H1 (cell line): ENCODE data around the gene MPP2.

Source experiments
- BACH1 ChIP-seq: IDR thresholded peaks from 2 replicates; pipeline ENCODE4 v1.6.1; 2012; ENCODE audit warnings: low read length, improper control_type of control experiment
- CBX8 ChIP-seq: fragments of 300-800, 300-1000 bp; sonication (generic); IDR thresholded peaks from 2 replicates; pipeline ENCODE4 v1.7.1; 2016; ENCODE audit warnings: low read depth, low read length, borderline replicate concordance
- CREB1 ChIP-seq: IDR thresholded peaks from 2 replicates; pipeline ENCODE4 v1.6.1; 2012; ENCODE audit warnings: inconsistent platforms
- EP300 ChIP-seq, 2 experiments: IDR thresholded peaks; 1 replicate in 1 of 2; 2 replicates in 1 of 2; pipeline ENCODE4 v1.6.1; 2011 to 2012; ENCODE audit warnings: low read depth in 2 of 2, low read length in 2 of 2, mild to moderate bottlenecking in 2 of 2, borderline replicate concordance in 1 of 2, inconsistent platforms in 1 of 2, moderate library complexity in 1 of 2
- EZH2 ChIP-seq: fragments of 200-600 bp; sonication (generic); IDR thresholded peaks from 2 replicates; pipeline ENCODE4 v1.7.1; 2012; ENCODE audit warnings: low read depth, mild to moderate bottlenecking, moderate library complexity, low read length, inconsistent platforms; ENCODE audit not compliant: severe bottlenecking
- NRF1 ChIP-seq: IDR thresholded peaks from 2 replicates; pipeline ENCODE4 v1.6.1; 2011; ENCODE audit warnings: mild to moderate bottlenecking, low read depth, low read length, improper control_type of control experiment
- POLR2AphosphoS5 ChIP-seq: IDR thresholded peaks from 2 replicates; pipeline ENCODE4 v1.6.1; 2011; ENCODE audit warnings: low read depth, low read length
- SP1 ChIP-seq: IDR thresholded peaks from 2 replicates; pipeline ENCODE4 v1.6.1; 2011; ENCODE audit warnings: low read depth, low read length
- SRF ChIP-seq: IDR thresholded peaks from 2 replicates; pipeline ENCODE4 v1.6.1; 2011; ENCODE audit warnings: mild to moderate bottlenecking, low read depth, low read length, moderate library complexity
- ZNF274 ChIP-seq: IDR thresholded peaks from 2 replicates; pipeline ENCODE4 v1.7.0; 2012; ENCODE audit warnings: low read length, borderline replicate concordance; ENCODE audit errors: extremely low read depth
- TF ChIP-seq, protein P1 (sequence below): IDR thresholded peaks from 2 replicates; pipeline ENCODE4 v1.6.1; 2011; ENCODE audit warnings: low read length, improper control_type of control experiment
- TF ChIP-seq, protein P2 (sequence below), 3 experiments: IDR thresholded peaks; 1 replicate in 2 of 3; 2 replicates in 1 of 3; pipeline versions ENCODE4 v1.5.1 to v1.6.1; 2011; ENCODE audit warnings: low read length in 3 of 3, mild to moderate bottlenecking in 3 of 3, inconsistent platforms in 2 of 3, low read depth in 1 of 3, moderate library complexity in 1 of 3; ENCODE audit not compliant: insufficient read depth in 1 of 3; ENCODE audit errors: control extremely low read depth in 1 of 3

GRCh38 chr17:43917348-43918025 is 10.2 kb upstream of the MPP2 start:
- TF ChIP-seq, protein P1, sequence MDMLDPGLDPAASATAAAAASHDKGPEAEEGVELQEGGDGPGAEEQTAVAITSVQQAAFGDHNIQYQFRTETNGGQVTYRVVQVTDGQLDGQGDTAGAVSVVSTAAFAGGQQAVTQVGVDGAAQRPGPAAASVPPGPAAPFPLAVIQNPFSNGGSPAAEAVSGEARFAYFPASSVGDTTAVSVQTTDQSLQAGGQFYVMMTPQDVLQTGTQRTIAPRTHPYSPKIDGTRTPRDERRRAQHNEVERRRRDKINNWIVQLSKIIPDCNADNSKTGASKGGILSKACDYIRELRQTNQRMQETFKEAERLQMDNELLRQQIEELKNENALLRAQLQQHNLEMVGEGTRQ = no peak
- TF ChIP-seq ZNF274 (no peak), POLR2AphosphoS5 (no peak), EP300 (IDR thresholded peaks at IDR 0.05; ENCODE audit: borderline replicate concordance in 1 of 2, low read depth in 2 of 2, low read length in 2 of 2) (no peak), CBX8 (no peak), BACH1 (no peak), SP1 (no peak), NRF1 (no peak), EZH2 (peak; percentile 36), SRF (no peak), CREB1 (no peak)
- TF ChIP-seq, protein P2, sequence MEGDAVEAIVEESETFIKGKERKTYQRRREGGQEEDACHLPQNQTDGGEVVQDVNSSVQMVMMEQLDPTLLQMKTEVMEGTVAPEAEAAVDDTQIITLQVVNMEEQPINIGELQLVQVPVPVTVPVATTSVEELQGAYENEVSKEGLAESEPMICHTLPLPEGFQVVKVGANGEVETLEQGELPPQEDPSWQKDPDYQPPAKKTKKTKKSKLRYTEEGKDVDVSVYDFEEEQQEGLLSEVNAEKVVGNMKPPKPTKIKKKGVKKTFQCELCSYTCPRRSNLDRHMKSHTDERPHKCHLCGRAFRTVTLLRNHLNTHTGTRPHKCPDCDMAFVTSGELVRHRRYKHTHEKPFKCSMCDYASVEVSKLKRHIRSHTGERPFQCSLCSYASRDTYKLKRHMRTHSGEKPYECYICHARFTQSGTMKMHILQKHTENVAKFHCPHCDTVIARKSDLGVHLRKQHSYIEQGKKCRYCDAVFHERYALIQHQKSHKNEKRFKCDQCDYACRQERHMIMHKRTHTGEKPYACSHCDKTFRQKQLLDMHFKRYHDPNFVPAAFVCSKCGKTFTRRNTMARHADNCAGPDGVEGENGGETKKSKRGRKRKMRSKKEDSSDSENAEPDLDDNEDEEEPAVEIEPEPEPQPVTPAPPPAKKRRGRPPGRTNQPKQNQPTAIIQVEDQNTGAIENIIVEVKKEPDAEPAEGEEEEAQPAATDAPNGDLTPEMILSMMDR (IDR thresholded peaks at IDR 0.05; ENCODE audit: control extremely low read depth in 1 of 3, insufficient read depth in 1 of 3, low read depth in 1 of 3, low read length in 3 of 3) = peak; percentile 74 to 81 (median 79)
